ENCODE results near the gene ENTR1.

DNA sequence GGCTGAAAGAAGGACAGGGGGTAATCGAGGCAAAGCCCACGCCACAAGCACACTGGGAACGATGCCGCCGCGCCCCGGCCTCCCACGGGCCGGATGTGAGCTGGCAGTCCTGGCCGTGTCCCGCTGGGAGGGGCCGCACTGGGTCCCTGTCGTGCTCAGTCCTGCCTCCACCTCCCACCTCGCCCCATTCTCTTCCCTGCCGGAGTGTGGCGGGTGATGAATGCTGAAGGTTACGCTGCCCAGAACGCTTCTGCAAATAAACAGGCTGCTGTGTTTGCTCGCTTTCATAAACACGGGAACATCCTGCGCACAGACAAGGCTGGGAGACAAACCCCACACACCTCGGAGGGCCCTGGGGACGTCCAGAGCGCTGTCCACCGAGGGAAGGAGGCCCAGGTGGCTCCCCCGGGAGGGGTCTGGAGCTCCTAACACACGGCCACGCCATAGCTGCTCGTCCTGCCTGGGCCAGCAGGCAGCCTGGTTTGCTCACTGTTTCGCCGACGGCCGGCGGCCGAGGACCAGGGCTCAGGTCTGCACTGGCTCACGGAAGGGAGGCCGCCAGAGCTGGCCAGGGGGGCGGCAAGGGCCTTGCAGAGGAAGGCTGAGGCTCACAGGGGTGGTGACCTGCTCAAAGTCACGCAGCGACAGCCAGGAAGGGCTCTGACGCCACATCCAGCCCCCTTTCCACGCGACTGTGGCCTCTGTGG, 49.2 kb downstream of the ENTR1 start:
- TF ChIP-seq POLR2A (IDR thresholded peaks at IDR 0.05): no peak
- TF ChIP-seq, protein P1, sequence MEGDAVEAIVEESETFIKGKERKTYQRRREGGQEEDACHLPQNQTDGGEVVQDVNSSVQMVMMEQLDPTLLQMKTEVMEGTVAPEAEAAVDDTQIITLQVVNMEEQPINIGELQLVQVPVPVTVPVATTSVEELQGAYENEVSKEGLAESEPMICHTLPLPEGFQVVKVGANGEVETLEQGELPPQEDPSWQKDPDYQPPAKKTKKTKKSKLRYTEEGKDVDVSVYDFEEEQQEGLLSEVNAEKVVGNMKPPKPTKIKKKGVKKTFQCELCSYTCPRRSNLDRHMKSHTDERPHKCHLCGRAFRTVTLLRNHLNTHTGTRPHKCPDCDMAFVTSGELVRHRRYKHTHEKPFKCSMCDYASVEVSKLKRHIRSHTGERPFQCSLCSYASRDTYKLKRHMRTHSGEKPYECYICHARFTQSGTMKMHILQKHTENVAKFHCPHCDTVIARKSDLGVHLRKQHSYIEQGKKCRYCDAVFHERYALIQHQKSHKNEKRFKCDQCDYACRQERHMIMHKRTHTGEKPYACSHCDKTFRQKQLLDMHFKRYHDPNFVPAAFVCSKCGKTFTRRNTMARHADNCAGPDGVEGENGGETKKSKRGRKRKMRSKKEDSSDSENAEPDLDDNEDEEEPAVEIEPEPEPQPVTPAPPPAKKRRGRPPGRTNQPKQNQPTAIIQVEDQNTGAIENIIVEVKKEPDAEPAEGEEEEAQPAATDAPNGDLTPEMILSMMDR (IDR thresholded peaks at IDR 0.05): no peak
